Omental fat pad (tissue), 4 donors: ENCODE results near the gene WDR18. TPM values are rescaled to one million over a fixed set of nuclear protein-coding genes. Genes with fewer than 3 reads are reported as not detected.

Experiments
- ATAC-seq: fragments of 150-250 bp; one replicate; pipeline ENCODE4 v1.9.1; 2016; ENCODE audit warnings: mild to moderate bottlenecking, moderate library complexity; ENCODE audit not compliant: low FRiP score
- DNase-seq: peaks from one replicate; pipeline ENCODE4 v3.0.0-alpha.2; 2019; ENCODE audit warnings: low spot score
- CTCF ChIP-seq, 3 donors: fragments of 450-650 bp; IDR thresholded peaks; one replicate each; pipeline ENCODE4 v1.5.1; 2016 to 2017; ENCODE audit warnings: antibody characterized with exemption in 3 of 3, mild to moderate bottlenecking in 3 of 3, moderate library complexity in 2 of 3
- total RNA-seq, 4 donors: library from RNA; depleted of rRNA; stranded (reverse); fragments of >200 nt; gene quantifications; one replicate each; pipeline ENCODE4 v1.1.0, GENCODE V29; 2016

The WDR18 gene
- total RNA-seq, 4 donors from 2014 or later: 22.8 to 69.4 (median 37.5) TPM

- no peak for TF ChIP-seq CTCF (IDR thresholded peaks at IDR 0.05)
- DNase-seq: no peak
- ATAC-seq: no peak
These were observed 7.1 kb upstream of the WDR18 start for GRCh38 chr19:977058-977464.

DNA sequence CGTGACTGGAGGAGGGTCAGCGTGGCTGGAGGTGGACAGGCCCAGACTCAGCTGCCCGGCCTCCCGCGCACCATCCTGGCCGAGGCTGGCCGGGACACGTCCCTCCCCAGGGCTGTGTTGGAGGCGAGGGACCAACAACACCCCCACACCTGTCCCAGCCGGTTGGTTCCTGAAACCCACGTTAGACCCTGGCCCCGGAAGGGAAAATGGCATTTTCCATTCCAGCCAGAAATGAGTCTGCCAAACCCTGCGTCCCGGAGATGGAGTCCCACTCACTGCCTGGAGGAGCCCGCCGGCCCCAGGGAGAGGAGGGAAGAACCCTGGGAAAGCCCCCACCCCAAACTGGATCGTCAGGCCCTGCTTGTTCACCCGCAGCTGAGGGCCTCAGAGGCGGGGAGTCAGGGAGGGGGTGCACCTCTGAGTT lies 4.8 kb upstream of the WDR18 start:
- no peak for TF ChIP-seq CTCF (IDR thresholded peaks at IDR 0.05)
- DNase-seq (no peak), ATAC-seq (no peak)

GRCh38 chr19:980133-980998 lies 3.8 kb upstream of the WDR18 start:
- DNase-seq: no peak
- ATAC-seq: no peak
- no peak for TF ChIP-seq CTCF (IDR thresholded peaks at IDR 0.05)

DNA sequence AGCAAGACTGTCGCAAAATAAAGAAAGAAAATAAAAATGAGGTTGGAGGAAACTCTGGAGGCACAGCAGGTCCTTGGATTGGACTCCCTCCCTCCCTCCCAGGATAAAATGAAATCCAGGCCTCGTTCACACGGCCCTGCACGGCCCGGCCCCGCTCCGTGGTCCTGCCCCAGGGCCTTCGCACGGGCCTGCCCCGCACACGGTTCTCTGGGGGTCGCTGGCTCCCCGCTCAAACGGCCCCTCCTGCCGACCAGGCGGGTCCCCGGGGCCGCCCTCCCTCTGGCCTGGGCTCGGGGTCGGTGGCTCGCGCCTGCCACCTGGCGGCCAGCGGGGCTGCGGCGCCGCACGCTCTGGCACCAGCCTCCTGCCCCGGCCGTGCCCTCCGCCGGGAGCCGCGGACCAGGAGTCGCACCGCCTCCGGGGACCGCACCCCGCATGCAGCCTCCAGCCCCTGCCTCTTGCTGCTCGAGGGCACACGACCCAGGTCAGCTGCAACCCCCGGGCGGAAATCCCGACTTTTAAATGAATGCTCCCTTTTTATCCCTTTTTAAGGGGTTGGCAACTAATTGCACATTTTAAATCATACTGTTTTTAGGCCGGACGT lies 1.5 kb upstream of the WDR18 start:
- TF ChIP-seq CTCF (IDR thresholded peaks at IDR 0.05): peak in 2 of 3 donors; percentile 93 to 97
- DNase-seq (no peak), ATAC-seq (peak; percentile 65)

- no peak for DNase-seq
- no peak for ATAC-seq
- TF ChIP-seq CTCF (IDR thresholded peaks at IDR 0.05): no peak
These were observed 1.9 kb downstream of the WDR18 start for GRCh38 chr19:986083-986482.

- ATAC-seq (no peak), DNase-seq (no peak)
- no peak for TF ChIP-seq CTCF (IDR thresholded peaks at IDR 0.05)
These were observed 3.9 kb downstream of the WDR18 start for GRCh38 chr19:988081-988480.

DNA sequence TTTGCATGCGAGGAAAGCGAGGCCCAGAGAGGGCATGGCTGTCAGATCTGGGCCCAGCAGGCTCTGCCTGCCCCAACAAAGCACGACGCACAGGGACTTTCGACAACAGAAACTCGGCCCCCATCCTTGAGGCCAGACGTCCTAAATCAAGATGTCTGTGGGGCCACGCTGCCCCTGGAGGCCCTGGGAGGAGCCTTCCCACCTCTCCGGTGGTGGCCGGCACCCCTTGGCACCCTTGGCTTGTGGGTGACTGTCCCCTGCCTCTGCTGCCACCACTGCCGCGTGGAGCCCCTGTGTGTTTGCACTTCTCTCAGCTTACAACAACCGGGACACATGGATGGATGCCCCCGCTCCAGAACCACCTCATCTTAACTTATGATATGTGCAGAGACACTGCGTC lies 4.4 kb downstream of the WDR18 start:
- TF ChIP-seq CTCF (IDR thresholded peaks at IDR 0.05): no peak
- DNase-seq: no peak
- ATAC-seq: no peak
